H1 (cell line): Measurements from ENCODE around the gene SCFD1.

Experiments used
- CEBPB ChIP-seq: IDR thresholded peaks from 2 replicates; pipeline ENCODE4 v1.6.1; 2012; ENCODE audit warnings: low read depth, low read length
- CREB1 ChIP-seq: IDR thresholded peaks from 2 replicates; pipeline ENCODE4 v1.6.1; 2012; ENCODE audit warnings: inconsistent platforms
- CTCF ChIP-seq, 3 experiments: IDR thresholded peaks; 1 replicate in 2 of 3; 2 replicates in 1 of 3; pipeline versions ENCODE4 v1.5.1 to v1.6.1; 2011; ENCODE audit warnings: low read length in 3 of 3, mild to moderate bottlenecking in 3 of 3, inconsistent platforms in 2 of 3, low read depth in 1 of 3, moderate library complexity in 1 of 3; ENCODE audit not compliant: insufficient read depth in 1 of 3; ENCODE audit errors: control extremely low read depth in 1 of 3
- EZH2 ChIP-seq: fragments of 200-600 bp; sonication (generic); IDR thresholded peaks from 2 replicates; pipeline ENCODE4 v1.7.1; 2012; ENCODE audit warnings: low read depth, mild to moderate bottlenecking, moderate library complexity, low read length, inconsistent platforms; ENCODE audit not compliant: severe bottlenecking
- JUND ChIP-seq: IDR thresholded peaks from 2 replicates; pipeline ENCODE4 v1.6.1; 2011; ENCODE audit warnings: mild to moderate bottlenecking, improper control_type of control experiment, low read length
- MAX ChIP-seq: IDR thresholded peaks from 2 replicates; pipeline ENCODE4 v1.6.1; 2012; ENCODE audit warnings: inconsistent platforms
- SAP30 ChIP-seq: fragments of 300-600 bp; sonication (generic); IDR thresholded peaks from 2 replicates; pipeline ENCODE4 v1.7.1; 2012; ENCODE audit warnings: low read length, moderate library complexity, mild to moderate bottlenecking, inconsistent platforms; ENCODE audit not compliant: insufficient read depth, insufficient replicate concordance
- TAF1 ChIP-seq: IDR thresholded peaks from 2 replicates; pipeline ENCODE4 v1.6.1; 2011; ENCODE audit warnings: mild to moderate bottlenecking, low read depth, low read length

GRCh38 chr14:30641207-30641606 lies 19.1 kb downstream of the SCFD1 start:
- TF ChIP-seq JUND (no peak), CTCF (IDR thresholded peaks at IDR 0.05; ENCODE audit: control extremely low read depth in 1 of 3, insufficient read depth in 1 of 3, low read depth in 1 of 3, low read length in 3 of 3) (no peak), MAX (no peak), SAP30 (no peak), CEBPB (no peak), CREB1 (no peak), TAF1 (no peak), EZH2 (no peak)
